Pons (tissue), 1 donor: ENCODE measurements around the gene KDM4B.

Source experiments
- DNase-seq: peaks from one replicate; pipeline ENCODE4 v3.0.0-alpha.2; 2016; ENCODE audit warnings: low spot score

Gene KDM4B

DNA sequence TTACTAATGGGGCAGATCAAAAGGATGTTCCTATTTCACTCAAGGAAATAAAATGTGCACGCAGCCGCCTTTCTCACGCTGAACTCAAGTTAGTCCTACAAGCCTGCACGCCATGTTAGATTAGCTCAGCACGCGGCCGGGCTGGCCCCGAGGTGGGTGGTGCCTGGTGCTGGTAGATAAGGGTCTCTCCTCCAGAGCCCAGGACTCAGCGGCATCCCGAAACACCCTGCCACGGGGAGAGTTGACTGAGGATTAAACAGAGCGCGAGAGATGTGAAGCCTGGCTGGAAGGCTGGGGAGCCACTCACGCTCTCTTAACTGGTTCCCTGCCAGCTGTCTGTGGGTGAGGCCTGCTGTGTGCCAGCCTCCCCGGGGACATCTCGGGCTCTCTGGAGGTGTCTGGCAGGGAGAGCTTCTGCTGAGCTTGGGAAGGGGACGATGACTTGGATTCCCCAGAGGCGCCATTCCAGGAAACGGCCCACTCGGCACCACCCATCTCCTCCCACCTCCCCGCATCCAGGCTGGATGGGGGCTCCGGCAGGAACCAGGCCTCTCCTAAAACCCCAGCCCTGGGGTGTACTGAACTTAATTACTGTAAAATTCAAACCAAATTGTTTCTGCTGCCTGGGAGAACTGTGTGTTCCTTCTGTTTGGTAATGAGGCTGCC, 122.2 kb downstream of the KDM4B start:
- DNase-seq, result no peak

GRCh38 chr19:5091684-5092480, 123.0 kb downstream of the KDM4B start:
- DNase-seq, result no peak

GRCh38 chr19:5092481-5092843, 123.5 kb downstream of the KDM4B start:
- no peak for DNase-seq

DNA sequence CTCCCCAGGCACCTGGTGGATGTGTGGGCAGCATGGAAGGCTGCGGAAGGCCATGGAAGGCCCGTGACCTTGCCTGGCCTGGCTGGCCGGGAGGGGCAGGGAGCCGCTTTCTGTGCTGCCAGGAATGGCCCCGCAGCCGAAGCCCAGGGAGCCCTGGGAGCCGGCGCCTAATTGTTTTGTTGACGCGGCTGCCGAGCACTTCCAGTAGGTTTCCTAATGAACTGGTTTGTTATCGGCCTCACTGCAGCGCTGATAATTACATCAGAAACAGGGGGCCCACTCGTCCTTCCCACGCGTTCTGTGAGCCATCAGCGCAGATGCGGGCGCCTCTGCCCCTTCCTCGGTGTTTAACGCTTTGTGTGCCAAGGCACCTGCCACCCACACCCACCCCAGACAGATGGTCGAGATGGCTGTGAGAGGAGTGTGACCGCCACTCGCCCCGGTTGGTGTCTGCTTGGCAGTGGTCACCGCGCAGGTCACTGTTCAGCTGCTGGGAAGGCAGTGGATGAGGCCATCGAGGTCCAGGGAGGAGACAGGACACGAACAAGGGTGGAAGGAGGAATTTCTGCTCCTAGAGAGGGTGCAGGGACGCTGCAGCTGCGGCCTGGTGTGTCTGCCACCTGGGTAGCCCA, 124.5 kb downstream of the KDM4B start:
- no peak for DNase-seq

- no peak for DNase-seq
Measured at GRCh38 chr19:5093948-5094718, 125.2 kb downstream of the KDM4B start.

- no peak for DNase-seq
Measured at GRCh38 chr19:5094768-5095567, 126.1 kb downstream of the KDM4B start.

DNA sequence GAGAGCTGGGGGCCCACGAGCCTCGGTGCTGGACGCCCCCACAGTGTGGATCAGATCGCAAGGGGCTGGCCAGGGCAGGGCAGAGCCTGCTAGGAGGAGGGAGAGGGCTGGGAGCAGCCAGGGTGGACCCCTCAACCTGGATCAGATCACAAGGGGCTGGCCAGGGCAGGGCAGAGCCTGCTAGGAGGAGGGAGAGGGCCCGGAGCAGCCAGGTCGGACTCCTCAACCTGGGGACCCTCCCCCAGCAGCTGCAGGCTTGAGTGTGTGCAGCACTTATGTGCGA, 126.6 kb downstream of the KDM4B start:
- DNase-seq, result no peak

GRCh38 chr19:5096536-5096935, 127.6 kb downstream of the KDM4B start:
- DNase-seq, result no peak

- DNase-seq, result no peak
Measured at GRCh38 chr19:5097331-5097930, 128.5 kb downstream of the KDM4B start.

GRCh38 chr19:5097959-5098623, 129.2 kb downstream of the KDM4B start:
- no peak for DNase-seq

GRCh38 chr19:5098646-5099045, 129.7 kb downstream of the KDM4B start:
- DNase-seq, result no peak

GRCh38 chr19:5099701-5100221, 130.8 kb downstream of the KDM4B start:
- no peak for DNase-seq

GRCh38 chr19:5101871-5102270, 133.0 kb downstream of the KDM4B start:
- no peak for DNase-seq

GRCh38 chr19:5102520-5102919, 133.6 kb downstream of the KDM4B start:
- no peak for DNase-seq

GRCh38 chr19:5103061-5103701, 134.3 kb downstream of the KDM4B start:
- peak; percentile 34 for DNase-seq

DNA sequence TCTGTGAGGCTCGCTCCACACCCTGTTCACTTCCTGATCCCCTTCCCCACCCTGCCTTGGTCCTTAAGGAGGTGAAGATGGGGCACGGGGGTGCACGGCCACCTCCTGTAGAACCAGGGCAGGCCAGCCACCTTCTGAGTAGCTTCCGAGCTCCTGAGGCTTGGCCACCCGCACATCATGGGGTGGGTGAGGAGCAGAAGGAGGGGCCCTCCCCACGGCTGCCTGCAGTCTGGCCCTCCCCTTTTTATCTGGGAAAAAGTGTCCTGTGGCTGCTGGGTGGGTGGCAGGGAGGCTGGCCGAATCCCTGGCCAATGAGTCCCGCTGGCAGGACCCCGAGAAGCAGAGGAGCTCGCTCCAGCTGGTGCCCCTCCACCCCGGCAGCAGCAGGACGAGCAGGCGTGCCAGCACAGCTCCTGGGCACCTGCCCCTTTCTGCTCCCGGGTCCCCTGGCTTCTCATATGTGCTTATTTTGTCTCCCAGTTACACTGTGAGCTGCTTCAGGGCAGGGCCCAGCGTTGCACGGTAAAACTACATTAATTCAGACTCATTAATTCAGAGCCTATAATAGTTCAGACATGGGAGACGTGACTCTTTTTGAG, 135.0 kb downstream of the KDM4B start:
- no peak for DNase-seq

DNA sequence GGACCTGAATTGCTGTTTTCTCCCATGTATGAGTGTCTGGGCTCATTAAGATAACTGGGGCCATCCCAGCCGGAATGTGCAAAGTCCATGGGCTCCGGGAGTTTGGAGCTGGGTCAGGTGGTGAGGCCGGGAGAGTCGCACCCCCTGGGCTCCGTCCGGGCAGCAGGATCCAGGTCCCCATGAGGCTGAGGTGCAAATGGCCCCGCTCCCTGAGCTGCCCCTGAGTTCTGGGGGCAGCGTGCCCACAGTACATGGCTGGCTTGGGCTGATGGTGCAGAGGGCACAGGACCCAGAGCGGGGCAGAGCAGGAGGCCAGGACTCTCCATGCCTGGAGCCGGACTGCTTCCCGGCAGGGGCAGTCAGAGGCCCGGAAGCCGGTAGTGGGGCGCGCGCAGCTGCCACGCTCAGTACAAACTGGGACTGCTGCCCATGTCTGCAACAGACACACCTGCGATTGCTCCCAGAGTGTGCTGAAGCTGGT, 136.0 kb downstream of the KDM4B start:
- DNase-seq, result no peak

GRCh38 chr19:5106191-5106726, 137.3 kb downstream of the KDM4B start:
- DNase-seq, result no peak

DNA sequence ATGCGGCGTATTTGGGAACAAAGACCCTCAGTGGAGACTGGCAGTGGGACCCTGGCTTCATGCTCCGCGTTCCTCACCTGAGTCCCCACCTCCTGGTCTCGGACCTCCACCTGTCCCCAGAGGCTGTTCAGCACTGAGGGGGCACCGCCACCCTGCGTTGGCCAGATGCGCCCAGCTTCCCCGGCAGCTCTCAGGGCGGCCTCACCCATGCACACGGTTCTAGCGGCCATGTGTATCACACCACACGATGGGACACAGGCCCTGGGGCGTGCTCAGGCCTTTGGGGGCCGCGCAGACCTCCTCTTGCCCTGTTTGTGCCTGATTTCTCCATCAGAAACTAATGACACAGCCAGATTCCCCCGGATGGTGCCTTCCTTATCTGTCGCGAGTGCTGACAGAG, 138.1 kb downstream of the KDM4B start:
- DNase-seq, result no peak
